Measurements from ENCODE around the gene EPS8L1.
"Not testable (repeated sequence)": the region's sequence is repeated elsewhere in the genome, so short reads cannot be mapped to it uniquely, and the experiment has no call there.

EPS8L1 gene

GRCh38 chr19:55075371-55075998, at the start of gene EPS8L1:
EPS8L1 (plus strand) TSS chr19:55075869; CDS start chr19:55076445, 576 bp downstream.
- DNase-seq (ENCODE audit: low spot score) = no peak

- not testable (repeated sequence) for DNase-seq (ENCODE audit: low spot score)
Measured at GRCh38 chr19:55027140-55027471, 48.6 kb upstream of the EPS8L1 start.

GRCh38 chr19:55027472-55028337, 48.0 kb upstream of the EPS8L1 start:
- no peak for DNase-seq (ENCODE audit: low spot score)

GRCh38 chr19:55028757-55029156, 46.9 kb upstream of the EPS8L1 start:
- DNase-seq (ENCODE audit: low spot score) = no peak

GRCh38 chr19:55031178-55031577, 44.5 kb upstream of the EPS8L1 start:
- no peak for DNase-seq (ENCODE audit: low spot score)

GRCh38 chr19:55032170-55032800, 43.4 kb upstream of the EPS8L1 start:
- DNase-seq (ENCODE audit: low spot score) = no peak

GRCh38 chr19:55032976-55033643, 42.6 kb upstream of the EPS8L1 start:
- not testable (repeated sequence) for DNase-seq (ENCODE audit: low spot score)

GRCh38 chr19:55034751-55035150, 40.9 kb upstream of the EPS8L1 start:
- DNase-seq (ENCODE audit: low spot score) = no peak

- DNase-seq (ENCODE audit: low spot score) = no peak
Measured at GRCh38 chr19:55036058-55036457, 39.6 kb upstream of the EPS8L1 start.

- DNase-seq (ENCODE audit: low spot score) = not testable (repeated sequence)
Measured at GRCh38 chr19:55037603-55038002, 38.1 kb upstream of the EPS8L1 start.

- DNase-seq (ENCODE audit: low spot score) = not testable (repeated sequence)
Measured at GRCh38 chr19:55040654-55041053, 35.0 kb upstream of the EPS8L1 start.

GRCh38 chr19:55041244-55041626, 34.4 kb upstream of the EPS8L1 start:
- no peak for DNase-seq (ENCODE audit: low spot score)

- no peak for DNase-seq (ENCODE audit: low spot score)
Measured at GRCh38 chr19:55041627-55042343, 33.9 kb upstream of the EPS8L1 start.

GRCh38 chr19:55042344-55042678, 33.4 kb upstream of the EPS8L1 start:
- no peak for DNase-seq (ENCODE audit: low spot score)

- DNase-seq (ENCODE audit: low spot score) = no peak
Measured at GRCh38 chr19:55042688-55043087, 33.0 kb upstream of the EPS8L1 start.

GRCh38 chr19:55044286-55044685, 31.4 kb upstream of the EPS8L1 start:
- no peak for DNase-seq (ENCODE audit: low spot score)

GRCh38 chr19:55044771-55045716, 30.6 kb upstream of the EPS8L1 start:
- DNase-seq (ENCODE audit: low spot score) = no peak

- no peak for DNase-seq (ENCODE audit: low spot score)
Measured at GRCh38 chr19:55046975-55047622, 28.6 kb upstream of the EPS8L1 start.

- DNase-seq (ENCODE audit: low spot score) = no peak
Measured at GRCh38 chr19:55047951-55048350, 27.7 kb upstream of the EPS8L1 start.

GRCh38 chr19:55048446-55048845, 27.2 kb upstream of the EPS8L1 start:
- no peak for DNase-seq (ENCODE audit: low spot score)

Data from cerebellar cortex (tissue), 1 donor.